ACC112 (cell line): ENCODE data around the gene CAPN8.

Source experiments
- H2AFZ ChIP-seq: fragments of 200-600 bp; sonication (generic); one replicate; pipeline ENCODE4 v1.6.0; 2017; ENCODE audit warnings: antibody characterized with exemption, low read length; ENCODE audit not compliant: unreplicated experiment
- H3K27ac ChIP-seq: fragments of 200-600 bp; sonication (generic); 2 replicates; pipeline ENCODE4 v1.5.1; 2014; ENCODE audit warnings: low read depth, mild to moderate bottlenecking, antibody characterized with exemption, low read length, moderate library complexity
- H3K27me3 ChIP-seq: fragments of 200-600 bp; sonication (generic); 2 replicates; pipeline ENCODE4 v1.6.1; 2014; ENCODE audit warnings: mild to moderate bottlenecking, antibody characterized with exemption, low read length, moderate library complexity, mixed read lengths; ENCODE audit not compliant: insufficient read depth
- H3K36me3 ChIP-seq: fragments of 200-600 bp; sonication (generic); 2 replicates; pipeline ENCODE4 v1.6.1; 2016; ENCODE audit warnings: mild to moderate bottlenecking, antibody characterized with exemption, low read length, moderate library complexity, mixed read lengths; ENCODE audit not compliant: insufficient read depth
- H3K4me1 ChIP-seq: fragments of 200-600 bp; sonication (generic); one replicate; pipeline ENCODE4 v1.6.1; 2016; ENCODE audit warnings: low read length, mixed read lengths; ENCODE audit not compliant: insufficient read depth, unreplicated experiment, control insufficient read depth
- H3K4me3 ChIP-seq: fragments of 200-600 bp; sonication (generic); 2 replicates; pipeline ENCODE4 v1.5.1; 2014; ENCODE audit warnings: mild to moderate bottlenecking, low read depth, low read length
- H3K79me2 ChIP-seq: fragments of 200-600 bp; sonication (generic); one replicate; pipeline ENCODE4 v1.6.0; 2016; ENCODE audit warnings: low read length; ENCODE audit not compliant: control insufficient read depth, unreplicated experiment, insufficient read depth

Gene CAPN8

DNA sequence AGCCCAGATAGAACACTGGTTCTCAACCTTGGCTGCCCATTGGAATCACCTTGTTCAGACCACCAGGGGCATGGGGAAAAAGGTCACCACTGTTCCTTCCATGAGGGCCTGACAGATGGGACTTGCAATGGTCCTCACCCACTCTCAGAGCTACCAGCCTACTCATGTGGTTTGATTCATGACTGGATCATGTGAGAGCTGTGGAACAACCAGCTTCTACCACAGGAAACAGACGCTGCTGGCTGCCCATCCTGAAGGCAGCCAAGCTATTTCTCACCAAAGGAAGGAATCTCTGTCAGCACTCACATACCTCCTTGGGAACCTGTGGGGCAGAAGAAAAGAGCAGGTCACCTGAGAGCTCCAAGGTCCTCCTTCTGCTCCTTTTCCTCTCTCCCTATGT, 53.6 kb downstream of the CAPN8 start:
- H3K4me1 ChIP-seq: no peaks in the 10 kb centered on the region
- peaks cover 9% of the 10 kb centered on the region; the same call in 1 of the 2 replicates for H3K27me3 ChIP-seq
- no peak overlapping the region for H3K4me3 ChIP-seq
- H3K79me2 ChIP-seq: no peaks in the 10 kb centered on the region
- no peaks in the 10 kb centered on the region for H3K36me3 ChIP-seq
- H2AFZ ChIP-seq: no peak overlapping the region
- H3K27ac ChIP-seq: no peak overlapping the region

DNA sequence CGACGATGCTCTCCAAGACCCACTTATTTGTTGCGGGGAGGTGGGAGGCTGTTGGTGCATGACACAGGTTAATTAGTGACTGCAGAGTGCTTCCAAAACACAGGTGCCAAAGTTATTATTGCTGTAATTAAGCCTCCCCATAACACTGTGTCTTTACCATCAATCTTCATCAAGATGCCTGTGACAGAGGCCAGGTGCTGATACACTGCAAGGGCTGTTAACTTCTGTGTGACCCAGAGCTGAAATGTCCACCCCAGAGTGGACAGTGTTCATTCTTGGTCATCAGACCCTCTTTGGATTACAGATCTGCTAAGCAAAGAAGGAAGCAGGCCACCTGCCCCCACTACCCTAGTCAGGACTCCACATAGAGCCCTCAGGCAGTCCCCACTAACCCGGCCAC, 55.5 kb downstream of the CAPN8 start:
- Histone ChIP-seq H3K79me2 (no peaks in the 10 kb centered on the region), H3K27ac (no peak overlapping the region), H3K4me3 (no peak overlapping the region)

DNA sequence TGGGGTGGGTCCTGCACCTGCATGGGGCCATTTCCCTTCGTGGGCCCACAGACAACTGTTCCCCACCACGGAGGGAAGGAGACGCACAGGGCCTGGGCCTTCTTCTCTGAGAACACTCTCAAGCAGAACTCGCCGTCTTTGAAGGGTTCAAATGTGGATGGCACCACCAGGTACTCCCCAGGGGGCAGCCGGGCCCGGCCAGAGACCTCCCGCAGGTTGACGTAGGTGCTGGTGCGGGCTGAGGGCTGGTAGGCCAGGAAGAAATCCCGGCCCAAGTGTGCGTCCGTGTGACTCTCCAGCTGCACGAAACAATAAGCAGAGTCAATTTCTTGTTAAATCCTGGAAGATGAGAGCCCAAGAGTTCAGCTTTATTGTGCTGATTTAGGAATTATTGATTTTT, 56.4 kb downstream of the CAPN8 start:
- Histone ChIP-seq H3K79me2 (no peaks in the 10 kb centered on the region), H3K27ac (no peak overlapping the region), H3K4me1 (no peaks in the 10 kb centered on the region), H2AFZ (no peak overlapping the region), H3K4me3 (no peak overlapping the region), H3K36me3 (no peaks in the 10 kb centered on the region), H3K27me3 (0 out of 2 replicates have a peak, but pooled peaks cover 6% of the 10 kb centered on the region)

More for the DNA sequence above, 55.5 kb downstream of the CAPN8 start:
- Histone ChIP-seq H2AFZ (no peak overlapping the region), H3K27me3 (0 out of 2 replicates have a peak, but pooled peaks cover 6% of the 10 kb centered on the region), H3K36me3 (no peaks in the 10 kb centered on the region), H3K4me1 (no peaks in the 10 kb centered on the region)

DNA sequence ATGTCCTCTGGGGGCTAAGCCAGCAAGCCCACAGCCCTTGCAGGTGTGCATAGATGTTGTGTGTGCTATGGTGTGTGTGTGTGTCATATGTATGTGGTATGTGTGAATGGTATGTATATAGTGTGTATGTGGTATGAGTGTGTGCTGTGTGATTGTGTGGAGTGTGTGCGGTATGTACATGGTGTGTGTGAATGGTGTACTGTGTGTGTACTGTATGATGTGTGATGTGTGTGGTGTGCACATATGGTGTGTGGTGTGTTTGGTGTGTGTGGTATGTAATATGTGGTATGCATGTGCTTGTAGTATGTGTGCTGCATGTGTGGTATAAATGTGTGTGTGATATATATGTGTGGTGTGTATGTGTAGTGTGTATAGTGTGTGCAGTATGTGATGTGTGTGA, 107.0 kb downstream of the CAPN8 start:
- Histone ChIP-seq H3K36me3 (no peaks in the 10 kb centered on the region), H3K4me3 (no peak overlapping the region), H2AFZ (no peak overlapping the region), H3K27ac (no peak overlapping the region), H3K79me2 (no peaks in the 10 kb centered on the region), H3K4me1 (no peaks in the 10 kb centered on the region), H3K27me3 (peaks cover 7% of the 10 kb centered on the region; the same call in 1 of the 2 replicates)

DNA sequence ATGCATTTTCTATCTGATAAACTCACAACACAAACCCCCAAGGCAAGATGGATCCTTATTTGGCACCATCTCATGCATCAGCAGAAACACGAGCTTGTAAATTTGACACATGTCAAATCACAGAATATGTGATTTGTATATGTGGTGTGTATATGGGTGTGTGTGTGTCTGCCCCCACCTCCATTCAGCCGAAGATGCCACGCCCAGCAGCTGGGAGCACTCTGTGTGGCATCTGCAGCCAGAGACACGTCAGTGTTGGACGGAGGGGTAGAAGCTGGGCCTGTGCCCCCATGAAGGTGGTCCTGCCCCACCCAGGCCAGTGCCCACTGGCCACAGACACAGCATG, 108.4 kb downstream of the CAPN8 start:
- Histone ChIP-seq H2AFZ (no peak overlapping the region), H3K27me3 (peaks cover 9% of the 10 kb centered on the region; the same call in 1 of the 2 replicates), H3K79me2 (no peaks in the 10 kb centered on the region), H3K36me3 (no peaks in the 10 kb centered on the region), H3K4me1 (no peaks in the 10 kb centered on the region), H3K27ac (no peak overlapping the region), H3K4me3 (no peak overlapping the region)

DNA sequence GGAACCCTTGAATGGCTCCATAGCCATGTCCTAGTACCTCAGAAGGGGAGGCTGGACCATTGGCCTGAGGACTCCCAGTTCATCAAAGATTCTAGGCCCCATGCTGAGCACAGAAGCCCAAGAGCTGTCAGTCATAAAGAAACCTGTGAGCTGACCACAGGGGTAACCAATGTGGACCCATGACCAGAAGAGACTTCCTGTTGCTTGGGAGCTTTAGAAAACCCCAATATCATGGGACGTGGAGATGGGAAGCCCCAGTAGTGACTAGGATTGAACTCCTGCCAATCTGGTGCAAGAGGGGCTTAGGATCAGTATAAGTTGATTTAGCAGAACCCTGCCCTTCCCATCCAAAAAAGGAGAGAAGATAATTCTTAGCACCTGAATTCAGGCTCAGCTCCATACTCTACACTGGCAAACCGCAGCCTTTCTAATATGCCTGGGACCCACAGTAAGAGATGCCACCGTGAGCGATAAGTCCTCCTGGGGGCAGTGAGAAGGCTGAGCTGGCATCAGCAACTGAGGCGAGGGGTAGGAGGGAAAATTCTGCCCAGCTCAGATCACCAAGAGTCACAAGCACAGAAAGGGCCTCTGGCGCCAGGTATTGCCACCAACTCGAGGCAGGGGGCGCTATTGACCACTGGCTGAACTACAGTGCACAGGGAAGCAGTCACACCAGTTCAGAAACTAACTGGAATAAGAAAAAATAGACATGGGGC, 108.9 kb downstream of the CAPN8 start:
- no peaks in the 10 kb centered on the region for H3K4me1 ChIP-seq
- H3K79me2 ChIP-seq: no peaks in the 10 kb centered on the region
- H3K27me3 ChIP-seq: peaks cover 9% of the 10 kb centered on the region; the same call in 1 of the 2 replicates
- no peak overlapping the region for H2AFZ ChIP-seq
- no peaks in the 10 kb centered on the region for H3K36me3 ChIP-seq
- H3K4me3 ChIP-seq: no peak overlapping the region
- H3K27ac ChIP-seq: no peak overlapping the region

DNA sequence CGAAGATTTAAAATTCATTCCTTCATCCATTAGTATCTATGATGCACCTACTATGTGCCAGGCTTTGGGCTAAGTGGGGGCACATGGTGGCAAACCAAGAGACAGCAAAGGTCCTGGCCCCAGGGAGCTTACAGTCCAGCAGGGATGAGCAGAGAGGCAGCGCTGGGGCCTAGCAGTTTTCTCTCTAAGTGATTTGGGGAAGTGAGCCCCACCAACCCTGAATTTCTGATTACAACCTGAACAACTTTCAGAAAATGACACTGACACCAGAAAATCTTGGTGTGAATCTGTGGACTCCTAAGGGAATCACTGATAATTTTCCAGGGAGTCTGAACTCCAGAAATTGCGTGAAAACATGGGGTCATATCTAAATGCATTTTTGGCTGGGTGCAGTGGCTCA, 111.5 kb downstream of the CAPN8 start:
- no peak overlapping the region for H2AFZ ChIP-seq
- no peak overlapping the region for H3K27ac ChIP-seq
- H3K27me3 ChIP-seq: peaks cover 27% of the 10 kb centered on the region
- no peaks in the 10 kb centered on the region for H3K79me2 ChIP-seq
- no peaks in the 10 kb centered on the region for H3K4me1 ChIP-seq
- no peaks in the 10 kb centered on the region for H3K36me3 ChIP-seq
- H3K4me3 ChIP-seq: no peak overlapping the region

DNA sequence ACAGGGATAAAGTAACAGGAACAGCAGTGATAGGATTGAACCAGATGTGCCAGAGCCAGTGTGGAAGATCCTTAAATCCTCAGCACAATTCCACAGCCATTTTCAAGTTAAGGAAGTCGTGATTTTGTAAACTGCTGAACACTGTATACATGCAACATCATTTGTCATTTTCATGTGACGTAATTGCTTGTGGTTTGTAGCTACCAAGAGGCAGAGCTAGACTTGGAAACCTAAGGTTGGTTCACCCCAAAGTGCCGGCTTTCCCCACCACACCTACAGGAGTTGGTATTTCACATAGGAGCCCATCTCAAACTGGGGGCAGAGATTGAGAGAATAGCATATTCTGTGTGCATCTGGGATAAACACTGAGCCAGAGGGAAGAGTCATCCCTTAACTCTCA, 113.9 kb downstream of the CAPN8 start:
- Histone ChIP-seq H3K4me1 (no peaks in the 10 kb centered on the region), H3K36me3 (no peaks in the 10 kb centered on the region), H3K27ac (no peak overlapping the region), H3K27me3 (peaks cover 45% of the 10 kb centered on the region), H3K79me2 (no peaks in the 10 kb centered on the region), H3K4me3 (no peak overlapping the region), H2AFZ (no peak overlapping the region)

DNA sequence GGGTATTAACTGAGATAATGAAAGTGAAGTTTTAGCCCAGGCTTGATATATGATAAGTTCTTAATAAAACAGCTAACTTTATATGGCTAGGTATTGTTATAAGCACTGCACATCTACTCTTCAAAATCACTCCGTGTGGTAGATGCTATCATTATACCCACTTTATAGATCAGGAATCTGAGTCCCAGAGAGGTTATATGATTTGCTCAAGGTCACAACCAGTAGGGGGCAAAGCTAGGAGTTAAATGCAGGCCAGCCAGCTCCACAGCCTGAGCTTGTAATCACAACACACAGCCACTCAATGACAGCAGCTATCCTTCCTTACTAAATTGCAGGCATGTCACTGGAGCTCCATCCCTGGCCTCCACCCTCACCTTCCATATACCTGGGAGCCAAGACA, 115.8 kb downstream of the CAPN8 start:
- no peak overlapping the region for H3K4me3 ChIP-seq
- no peaks in the 10 kb centered on the region for H3K79me2 ChIP-seq
- H3K27ac ChIP-seq: no peak overlapping the region
- H2AFZ ChIP-seq: no peak overlapping the region
- H3K27me3 ChIP-seq: peaks cover 53% of the 10 kb centered on the region
- no peaks in the 10 kb centered on the region for H3K36me3 ChIP-seq
- H3K4me1 ChIP-seq: no peaks in the 10 kb centered on the region

DNA sequence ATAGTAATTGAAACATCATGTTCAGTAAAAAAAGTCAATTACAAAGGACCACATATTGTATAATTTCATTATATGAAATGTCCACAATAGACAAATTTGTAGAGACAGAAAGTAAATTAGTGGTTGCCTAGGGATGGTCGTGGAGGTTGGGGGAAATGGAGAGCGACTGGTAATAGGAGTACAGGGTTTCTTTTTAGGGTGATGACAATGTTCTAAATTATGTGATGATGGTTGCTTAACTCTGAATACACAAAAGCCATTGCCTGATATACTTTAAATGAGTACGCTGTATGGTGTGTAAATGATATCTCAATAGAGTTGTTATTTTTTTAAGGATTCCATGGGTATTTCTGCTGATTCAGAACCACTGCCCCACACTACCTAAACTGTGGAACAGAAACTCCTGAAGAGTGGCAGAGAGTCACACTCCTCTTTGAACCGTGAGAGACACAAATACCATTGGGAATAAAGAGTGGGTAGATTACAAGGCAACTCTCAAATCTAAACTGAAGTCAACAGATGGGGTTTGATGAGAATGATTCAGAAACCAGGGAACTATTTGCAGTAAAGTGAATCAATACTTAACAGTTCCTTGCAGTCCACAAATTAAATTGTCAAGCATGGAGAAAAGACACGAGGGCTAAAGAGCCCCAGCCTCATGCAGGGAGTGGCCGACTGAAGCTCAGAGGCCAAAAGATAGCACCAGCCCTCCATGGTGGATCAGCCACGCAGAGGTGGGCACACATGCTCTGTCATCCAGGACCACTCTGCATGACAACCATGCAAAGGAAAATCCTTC, 118.0 kb downstream of the CAPN8 start:
- Histone ChIP-seq H2AFZ (no peak overlapping the region), H3K27me3 (peaks cover 54% of the 10 kb centered on the region), H3K36me3 (no peaks in the 10 kb centered on the region), H3K4me3 (no peak overlapping the region), H3K4me1 (no peaks in the 10 kb centered on the region), H3K79me2 (no peaks in the 10 kb centered on the region), H3K27ac (no peak overlapping the region)

DNA sequence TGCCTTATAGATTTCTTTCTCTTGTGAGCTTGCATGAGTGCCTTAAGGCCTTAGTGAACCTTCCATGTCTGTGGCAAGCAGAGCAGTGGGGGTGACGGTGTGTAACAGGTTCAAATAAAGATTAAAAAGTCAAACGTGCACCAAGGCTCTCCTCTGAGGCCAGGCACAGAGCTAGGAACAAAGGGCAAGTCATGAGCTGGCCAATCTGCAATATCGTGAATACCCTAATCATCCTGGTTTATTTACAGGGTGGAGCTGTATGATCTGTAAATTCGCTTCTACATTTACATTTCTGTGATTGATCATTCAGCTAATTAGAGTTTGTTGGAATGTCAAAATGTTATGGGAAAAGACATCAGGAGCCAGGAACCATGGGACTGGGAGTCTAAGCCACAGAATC, 120.2 kb downstream of the CAPN8 start:
- no peaks in the 10 kb centered on the region for H3K36me3 ChIP-seq
- H3K4me1 ChIP-seq: no peaks in the 10 kb centered on the region
- no peak overlapping the region for H3K27ac ChIP-seq
- H2AFZ ChIP-seq: no peak overlapping the region
- H3K27me3 ChIP-seq: peaks cover 64% of the 10 kb centered on the region
- H3K79me2 ChIP-seq: no peaks in the 10 kb centered on the region
- no peak overlapping the region for H3K4me3 ChIP-seq
